K562 (cell line): Measurements from ENCODE around the gene DNMBP. TPM values are rescaled to one million over a fixed set of nuclear protein-coding genes. Genes with fewer than 3 reads are reported as not detected.

Experiments
- ARID1B ChIP-seq: fragments of 450-650 bp; IDR thresholded peaks from 2 replicates; pipeline ENCODE4 v1.6.1; 2016; ENCODE audit warnings: antibody characterized with exemption, mild to moderate bottlenecking, inconsistent platforms
- FUS ChIP-seq: fragments of 200-400 bp; formaldehyde crosslinking; optimal IDR thresholded peaks from 2 replicates; pipeline ENCODE3; 2017; ENCODE audit warnings: low read depth, low read length
- HMG20A ChIP-seq: fragments of 450-650 bp; formaldehyde crosslinking; conservative IDR thresholded peaks from 2 replicates; pipeline ENCODE4 v1.4.0; 2020; ENCODE audit warnings: mild to moderate bottlenecking, mixed read lengths
- MED1 ChIP-seq: sonication (generic); formaldehyde crosslinking; IDR thresholded peaks from 2 replicates; pipeline ENCODE4 v1.8.1; 2023; ENCODE audit warnings: missing genetic modification reagents, borderline replicate concordance
- NUFIP1 ChIP-seq: fragments of 450-650 bp; IDR thresholded peaks from 2 replicates; pipeline ENCODE4 v1.6.1; 2018; ENCODE audit not compliant: partially characterized antibody
- ZFP36 ChIP-seq: fragments of 150-350 bp; IDR thresholded peaks from 2 replicates; pipeline ENCODE4 v1.6.1; 2018; ENCODE audit warnings: low read length, low read depth; ENCODE audit not compliant: partially characterized antibody
- ZNF3 ChIP-seq: fragments of 250-450 bp; sonication (Bioruptor Pico); IDR thresholded peaks from 2 replicates; pipeline ENCODE4 v1.5.0; 2021; ENCODE audit warnings: mild to moderate bottlenecking, moderate library complexity
- ZNF431 ChIP-seq: sonication (generic); formaldehyde crosslinking; IDR thresholded peaks from 2 replicates; pipeline ENCODE4 v1.8.0; 2022; ENCODE audit warnings: mild to moderate bottlenecking, missing genetic modification reagents
- ZNF695 ChIP-seq: fragments of 450-650 bp; formaldehyde crosslinking; IDR thresholded peaks from 2 replicates; pipeline ENCODE4 v1.4.0; 2020; ENCODE audit warnings: mild to moderate bottlenecking, moderate library complexity
- ZNF77 ChIP-seq: fragments of 250-450 bp; sonication (Bioruptor Pico); IDR thresholded peaks from 2 replicates; pipeline ENCODE4 v1.5.0; 2020
- polyA plus RNA-seq, 8 experiments: library from polyadenylated mRNA; depleted of rRNA in 4 of 8; stranded (reverse) in 5 of 8; unstranded in 3 of 8; fragments of >200 nt; fragmentation: Nextera tagmentation in 2 of 8; fragmentation: Illumina TruSeq in 1 of 8; extraction: Ambion mirVana in 2 of 8; extraction: Trizol in 1 of 8; gene quantifications; 2 replicates each; pipeline versions ENCODE4 v1.2.1 to v1.2.3, GENCODE V29; 2011 to 2014; ENCODE audit warnings: inconsistent platforms in 1 of 8, missing spikeins in 1 of 8
- total RNA-seq, 7 experiments: library from RNA; depleted of rRNA in 6 of 7; stranded (reverse); fragments of >200 nt in 6 of 7; fragmentation: Illumina TruSeq in 2 of 7; extraction: Trizol in 2 of 7; gene quantifications; 2 replicates each; pipeline versions ENCODE4 v1.2.1 to v1.2.3, GENCODE V29; 2011 to 2021; ENCODE audit warnings: low replicate concordance in 1 of 7
- TF ChIP-seq, protein P1 (sequence below), 2 experiments: fragments of 450-650 bp; formaldehyde crosslinking in 1 of 2; IDR thresholded peaks; 2 replicates each; pipeline versions ENCODE4 v1.4.0 to v1.6.1; 2014 to 2020; ENCODE audit warnings: mild to moderate bottlenecking in 2 of 2, borderline replicate concordance in 1 of 2, low read depth in 1 of 2
- TF ChIP-seq, protein P2 (sequence below): fragments of 250-450 bp; sonication (Bioruptor Pico); IDR thresholded peaks from 2 replicates; pipeline ENCODE4 v1.9.0; 2021; ENCODE audit warnings: mild to moderate bottlenecking
- TF ChIP-seq, protein P3 (sequence below): sonication (generic); formaldehyde crosslinking; IDR thresholded peaks from 2 replicates; pipeline ENCODE4 v1.8.1; 2023; ENCODE audit warnings: mild to moderate bottlenecking, missing genetic modification reagents
- TF ChIP-seq, protein P4 (sequence below), 2 experiments: fragments of 450-650 bp; conservative IDR thresholded peaks; 2 replicates each; pipeline ENCODE4 v1.6.1; 2017; ENCODE audit warnings: mild to moderate bottlenecking in 2 of 2, moderate library complexity in 2 of 2
- TF ChIP-seq, protein P5 (sequence below): sonication (generic); formaldehyde crosslinking; IDR thresholded peaks from 2 replicates; pipeline ENCODE4 v1.8.1; 2023; ENCODE audit warnings: mild to moderate bottlenecking, missing genetic modification reagents, moderate library complexity

The DNMBP gene
- total and polyA plus RNA-seq, 9 of the 15 experiments (the other 6 are each of a cell fraction or from before 2014, with no cell fraction given): 0.83 to 3.7 (median 2.2) TPM

DNA sequence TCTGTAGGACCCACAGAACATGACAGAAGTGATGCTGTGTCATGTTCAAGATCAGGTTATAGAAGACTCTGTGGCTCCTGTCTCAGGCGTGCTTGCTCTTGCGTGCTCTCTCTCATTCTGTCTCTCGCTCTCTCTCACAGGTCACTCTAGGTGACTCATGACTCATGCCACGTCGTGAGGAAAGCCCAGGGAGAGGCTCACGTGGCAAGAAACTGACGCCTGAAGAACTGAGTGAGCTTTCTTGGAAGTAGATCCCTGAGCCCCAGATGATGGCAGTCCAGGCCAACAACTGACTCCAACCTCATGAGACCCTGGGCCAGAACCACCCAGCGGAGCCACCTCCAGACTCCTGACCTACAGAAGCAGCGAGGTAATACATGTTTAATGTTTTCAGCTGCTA lies 103.3 kb downstream of the DNMBP start (continued):
- TF ChIP-seq, protein P1, sequence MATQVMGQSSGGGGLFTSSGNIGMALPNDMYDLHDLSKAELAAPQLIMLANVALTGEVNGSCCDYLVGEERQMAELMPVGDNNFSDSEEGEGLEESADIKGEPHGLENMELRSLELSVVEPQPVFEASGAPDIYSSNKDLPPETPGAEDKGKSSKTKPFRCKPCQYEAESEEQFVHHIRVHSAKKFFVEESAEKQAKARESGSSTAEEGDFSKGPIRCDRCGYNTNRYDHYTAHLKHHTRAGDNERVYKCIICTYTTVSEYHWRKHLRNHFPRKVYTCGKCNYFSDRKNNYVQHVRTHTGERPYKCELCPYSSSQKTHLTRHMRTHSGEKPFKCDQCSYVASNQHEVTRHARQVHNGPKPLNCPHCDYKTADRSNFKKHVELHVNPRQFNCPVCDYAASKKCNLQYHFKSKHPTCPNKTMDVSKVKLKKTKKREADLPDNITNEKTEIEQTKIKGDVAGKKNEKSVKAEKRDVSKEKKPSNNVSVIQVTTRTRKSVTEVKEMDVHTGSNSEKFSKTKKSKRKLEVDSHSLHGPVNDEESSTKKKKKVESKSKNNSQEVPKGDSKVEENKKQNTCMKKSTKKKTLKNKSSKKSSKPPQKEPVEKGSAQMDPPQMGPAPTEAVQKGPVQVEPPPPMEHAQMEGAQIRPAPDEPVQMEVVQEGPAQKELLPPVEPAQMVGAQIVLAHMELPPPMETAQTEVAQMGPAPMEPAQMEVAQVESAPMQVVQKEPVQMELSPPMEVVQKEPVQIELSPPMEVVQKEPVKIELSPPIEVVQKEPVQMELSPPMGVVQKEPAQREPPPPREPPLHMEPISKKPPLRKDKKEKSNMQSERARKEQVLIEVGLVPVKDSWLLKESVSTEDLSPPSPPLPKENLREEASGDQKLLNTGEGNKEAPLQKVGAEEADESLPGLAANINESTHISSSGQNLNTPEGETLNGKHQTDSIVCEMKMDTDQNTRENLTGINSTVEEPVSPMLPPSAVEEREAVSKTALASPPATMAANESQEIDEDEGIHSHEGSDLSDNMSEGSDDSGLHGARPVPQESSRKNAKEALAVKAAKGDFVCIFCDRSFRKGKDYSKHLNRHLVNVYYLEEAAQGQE (IDR thresholded peaks at IDR 0.05; ENCODE audit: borderline replicate concordance): peak; percentile 21; the same call in 1 of the 2 replicates
- TF ChIP-seq, protein P1 (CRISPR knock-in tag; IDR thresholded peaks at IDR 0.05; ENCODE audit: low read depth): no peak
- TF ChIP-seq FUS: no peak
- TF ChIP-seq, protein P2, sequence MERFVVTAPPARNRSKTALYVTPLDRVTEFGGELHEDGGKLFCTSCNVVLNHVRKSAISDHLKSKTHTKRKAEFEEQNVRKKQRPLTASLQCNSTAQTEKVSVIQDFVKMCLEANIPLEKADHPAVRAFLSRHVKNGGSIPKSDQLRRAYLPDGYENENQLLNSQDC (CRISPR knock-in tag): no peak
- TF ChIP-seq, protein P3, sequence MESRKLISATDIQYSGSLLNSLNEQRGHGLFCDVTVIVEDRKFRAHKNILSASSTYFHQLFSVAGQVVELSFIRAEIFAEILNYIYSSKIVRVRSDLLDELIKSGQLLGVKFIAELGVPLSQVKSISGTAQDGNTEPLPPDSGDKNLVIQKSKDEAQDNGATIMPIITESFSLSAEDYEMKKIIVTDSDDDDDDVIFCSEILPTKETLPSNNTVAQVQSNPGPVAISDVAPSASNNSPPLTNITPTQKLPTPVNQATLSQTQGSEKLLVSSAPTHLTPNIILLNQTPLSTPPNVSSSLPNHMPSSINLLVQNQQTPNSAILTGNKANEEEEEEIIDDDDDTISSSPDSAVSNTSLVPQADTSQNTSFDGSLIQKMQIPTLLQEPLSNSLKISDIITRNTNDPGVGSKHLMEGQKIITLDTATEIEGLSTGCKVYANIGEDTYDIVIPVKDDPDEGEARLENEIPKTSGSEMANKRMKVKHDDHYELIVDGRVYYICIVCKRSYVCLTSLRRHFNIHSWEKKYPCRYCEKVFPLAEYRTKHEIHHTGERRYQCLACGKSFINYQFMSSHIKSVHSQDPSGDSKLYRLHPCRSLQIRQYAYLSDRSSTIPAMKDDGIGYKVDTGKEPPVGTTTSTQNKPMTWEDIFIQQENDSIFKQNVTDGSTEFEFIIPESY: no peak
- TF ChIP-seq ARID1B: 0 out of 2 replicates have a peak, but pooled peaks have one; percentile 14
- TF ChIP-seq MED1: no peak
- no peak for TF ChIP-seq ZNF77 (CRISPR knock-in tag)
- no peak for TF ChIP-seq ZFP36
- TF ChIP-seq ZNF695 (CRISPR knock-in tag): no peak
- TF ChIP-seq HMG20A (CRISPR knock-in tag): no peak
- TF ChIP-seq, protein P4, sequence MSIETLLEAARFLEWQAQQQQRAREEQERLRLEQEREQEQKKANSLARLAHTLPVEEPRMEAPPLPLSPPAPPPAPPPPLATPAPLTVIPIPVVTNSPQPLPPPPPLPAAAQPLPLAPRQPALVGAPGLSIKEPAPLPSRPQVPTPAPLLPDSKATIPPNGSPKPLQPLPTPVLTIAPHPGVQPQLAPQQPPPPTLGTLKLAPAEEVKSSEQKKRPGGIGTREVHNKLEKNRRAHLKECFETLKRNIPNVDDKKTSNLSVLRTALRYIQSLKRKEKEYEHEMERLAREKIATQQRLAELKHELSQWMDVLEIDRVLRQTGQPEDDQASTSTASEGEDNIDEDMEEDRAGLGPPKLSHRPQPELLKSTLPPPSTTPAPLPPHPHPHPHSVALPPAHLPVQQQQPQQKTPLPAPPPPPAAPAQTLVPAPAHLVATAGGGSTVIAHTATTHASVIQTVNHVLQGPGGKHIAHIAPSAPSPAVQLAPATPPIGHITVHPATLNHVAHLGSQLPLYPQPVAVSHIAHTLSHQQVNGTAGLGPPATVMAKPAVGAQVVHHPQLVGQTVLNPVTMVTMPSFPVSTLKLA (conservative IDR thresholded peaks at IDR 0.05): peak in 1 of 2 experiments; percentile 59; a peak in 1 of 4 replicates
- no peak for TF ChIP-seq ZNF3
- TF ChIP-seq, protein P5, sequence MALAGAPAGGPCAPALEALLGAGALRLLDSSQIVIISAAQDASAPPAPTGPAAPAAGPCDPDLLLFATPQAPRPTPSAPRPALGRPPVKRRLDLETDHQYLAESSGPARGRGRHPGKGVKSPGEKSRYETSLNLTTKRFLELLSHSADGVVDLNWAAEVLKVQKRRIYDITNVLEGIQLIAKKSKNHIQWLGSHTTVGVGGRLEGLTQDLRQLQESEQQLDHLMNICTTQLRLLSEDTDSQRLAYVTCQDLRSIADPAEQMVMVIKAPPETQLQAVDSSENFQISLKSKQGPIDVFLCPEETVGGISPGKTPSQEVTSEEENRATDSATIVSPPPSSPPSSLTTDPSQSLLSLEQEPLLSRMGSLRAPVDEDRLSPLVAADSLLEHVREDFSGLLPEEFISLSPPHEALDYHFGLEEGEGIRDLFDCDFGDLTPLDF: no peak
- no peak for TF ChIP-seq NUFIP1
- no peak for TF ChIP-seq ZNF431 (CRISPR knock-in tag)
